ENCODE results near the gene NPLOC4.
A peak's percentile ranks its signal among the peaks of the same experiment; 100 is the strongest.

The NPLOC4 gene

DNA sequence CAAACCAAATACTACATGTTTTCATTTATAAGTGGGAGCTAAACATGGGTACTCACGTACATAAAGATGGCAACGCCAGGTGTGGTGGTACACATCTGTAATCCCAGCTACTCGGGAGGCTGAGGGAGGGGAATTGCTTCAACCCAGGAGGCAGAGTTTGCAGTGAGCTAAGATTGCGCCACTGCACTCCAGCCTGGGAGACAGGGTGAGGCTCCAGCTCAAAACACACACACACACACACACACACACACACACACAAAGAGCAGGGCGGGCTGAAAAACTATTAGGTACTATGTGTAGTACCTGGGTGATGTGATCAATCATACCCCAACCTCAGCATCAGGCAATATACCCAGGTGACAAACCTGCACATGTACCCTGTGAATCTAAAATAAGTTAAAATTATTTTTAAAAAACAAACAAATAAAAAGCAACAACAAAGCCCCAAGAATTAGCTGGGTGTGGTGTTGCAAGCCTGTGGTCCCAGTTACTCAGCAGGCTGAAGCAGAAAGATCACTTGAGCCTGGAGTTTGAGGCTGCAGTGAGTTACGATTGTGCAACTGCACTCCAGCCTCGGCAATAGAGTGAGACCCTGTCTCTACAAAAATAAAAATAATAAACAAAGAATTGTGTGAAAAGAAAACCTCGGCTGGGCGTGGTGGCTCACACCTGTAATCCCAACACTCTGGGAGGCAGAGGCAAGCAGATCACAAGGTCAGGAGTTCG lies 72.9 kb downstream of the NPLOC4 start:
- peak; percentile 50 for DNase-seq

DNA sequence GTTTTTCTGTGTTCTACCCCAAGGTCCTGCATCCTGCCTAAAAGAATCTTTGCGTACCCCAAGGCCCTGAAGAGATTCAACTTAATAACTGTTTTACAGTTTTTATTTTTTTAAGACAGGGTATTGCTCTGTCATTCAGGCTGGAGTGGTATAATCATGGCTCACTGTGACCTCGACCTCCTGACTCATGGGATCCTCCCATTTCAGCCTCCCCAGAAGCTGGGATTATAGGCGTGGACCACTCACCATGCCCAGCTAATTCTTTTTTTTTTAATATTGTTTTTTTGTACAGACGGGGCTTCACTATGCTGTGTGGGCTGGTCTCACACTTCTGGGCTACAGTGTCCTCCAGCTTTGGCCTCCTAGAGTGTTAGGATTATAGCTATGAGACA lies 75.4 kb downstream of the NPLOC4 start:
- DNase-seq = no peak

DNA sequence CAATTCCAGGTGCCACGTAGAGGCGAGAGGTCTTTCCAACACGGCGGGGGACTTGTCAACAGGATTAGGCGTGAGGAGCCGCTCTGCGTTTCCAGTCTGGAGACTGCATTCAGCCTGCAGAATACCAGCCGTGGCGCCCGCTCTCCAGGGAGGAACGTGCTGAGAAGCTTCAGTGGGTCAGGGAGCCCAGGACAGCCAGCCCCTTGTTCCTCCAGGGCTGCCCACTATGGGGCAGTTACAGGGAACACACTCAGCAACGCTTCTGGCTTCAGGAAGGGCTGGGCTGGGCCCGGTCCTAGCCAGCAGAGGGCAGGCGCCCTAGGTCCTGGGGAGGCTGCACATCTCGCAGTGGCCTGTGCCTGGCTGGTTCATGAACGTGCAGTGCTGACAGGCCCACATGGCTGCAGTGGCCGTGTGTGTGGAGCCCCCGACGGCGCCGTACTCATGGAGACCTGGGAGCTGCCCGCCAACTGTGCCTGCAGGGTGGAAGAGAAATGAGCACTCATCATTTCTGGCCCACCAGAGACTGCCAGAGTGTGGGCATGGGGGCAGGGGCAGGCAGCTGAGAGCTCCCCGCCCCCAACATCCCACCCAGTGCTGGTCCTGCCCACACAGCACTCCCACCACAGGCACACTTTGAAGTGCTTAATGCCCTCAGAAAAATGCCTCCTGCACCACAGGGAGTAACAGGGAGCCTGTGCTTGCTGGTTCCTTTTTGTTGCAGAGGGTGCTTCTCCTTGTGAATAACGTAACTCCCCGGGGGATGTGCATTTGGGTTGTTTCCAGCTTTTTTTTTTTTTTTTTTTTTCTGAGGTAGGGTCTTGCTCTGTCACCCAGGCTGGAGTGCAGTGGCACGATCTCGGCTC lies 77.7 kb downstream of the NPLOC4 start:
- DNase-seq = peak; percentile 32

DNA sequence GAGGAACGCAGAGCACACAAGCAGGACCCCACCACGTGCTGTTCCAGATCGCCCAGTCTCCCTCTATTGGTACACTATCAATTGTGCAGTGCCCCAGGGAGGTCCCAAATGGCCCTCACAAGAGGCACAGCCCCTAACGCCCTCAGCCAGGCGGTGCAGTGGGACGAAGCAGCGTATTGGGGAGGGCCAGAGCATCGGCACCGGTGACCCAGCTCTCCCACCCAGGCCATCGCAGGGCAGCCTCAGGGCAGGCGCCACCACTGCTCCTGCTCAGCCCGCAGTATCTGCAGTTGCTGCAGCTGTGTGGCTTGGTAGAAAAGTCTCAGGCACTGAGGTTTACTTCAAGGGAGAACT lies 78.8 kb downstream of the NPLOC4 start:
- no peak for DNase-seq

DNA sequence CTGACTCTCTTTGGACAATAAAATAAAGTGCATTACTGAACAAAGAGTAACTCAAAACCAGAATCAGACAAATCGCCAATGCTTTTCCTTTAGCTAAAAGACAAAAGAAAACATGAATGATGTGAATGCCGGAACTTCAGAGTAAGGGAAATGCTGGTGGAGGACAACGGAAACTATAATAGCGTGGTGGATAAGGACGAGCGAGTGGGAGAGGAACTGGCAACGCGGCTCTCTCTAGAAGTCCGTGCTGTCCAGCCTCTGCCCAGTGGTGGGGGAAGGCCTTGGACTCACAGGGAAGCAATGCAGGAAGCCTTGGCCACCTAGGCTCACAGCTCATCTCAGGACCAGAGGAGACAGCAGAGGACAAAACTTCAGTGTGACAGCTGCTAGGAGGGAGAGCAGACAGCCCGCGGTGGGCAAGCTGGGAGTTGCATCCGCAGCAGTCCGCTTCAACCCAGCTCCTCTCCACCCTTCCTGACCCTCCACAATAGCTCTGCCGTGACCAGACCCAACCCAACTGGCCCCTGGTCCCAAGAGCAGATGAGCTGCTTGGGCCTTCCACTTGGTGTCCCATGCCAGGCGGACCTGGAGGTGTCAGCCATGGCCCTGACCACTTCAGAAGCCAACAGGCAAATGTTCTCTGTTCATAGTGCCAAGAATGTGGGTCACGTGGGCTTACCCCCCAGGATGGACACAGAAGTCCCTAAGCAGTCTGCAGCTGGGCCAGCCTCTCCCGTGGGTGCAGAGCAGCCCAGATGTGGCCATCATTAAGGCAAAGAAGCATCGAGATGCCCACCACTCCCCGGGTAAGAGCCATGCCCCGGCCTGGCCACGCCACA lies 79.4 kb downstream of the NPLOC4 start:
- DNase-seq = no peak

DNA sequence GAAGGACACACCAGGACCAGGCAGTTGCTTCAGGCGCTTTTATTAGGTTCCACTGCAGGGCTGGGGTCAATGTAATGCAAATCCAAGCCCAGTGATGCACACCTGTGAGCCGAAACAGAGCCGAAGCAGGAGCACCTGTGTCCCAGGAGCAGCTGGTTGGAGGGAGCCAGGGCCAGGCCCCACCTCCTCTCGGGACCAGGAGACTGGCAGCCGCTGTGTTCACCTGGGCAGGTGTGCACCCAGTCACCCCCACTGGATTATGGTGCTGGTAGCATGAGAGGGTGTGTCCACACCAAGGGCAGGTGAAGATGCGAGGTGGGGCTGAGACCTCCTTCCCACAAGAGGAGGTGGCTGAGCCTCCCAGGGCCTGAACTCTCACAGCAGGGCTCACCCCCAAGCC lies 80.0 kb downstream of the NPLOC4 start:
- DNase-seq = no peak

DNA sequence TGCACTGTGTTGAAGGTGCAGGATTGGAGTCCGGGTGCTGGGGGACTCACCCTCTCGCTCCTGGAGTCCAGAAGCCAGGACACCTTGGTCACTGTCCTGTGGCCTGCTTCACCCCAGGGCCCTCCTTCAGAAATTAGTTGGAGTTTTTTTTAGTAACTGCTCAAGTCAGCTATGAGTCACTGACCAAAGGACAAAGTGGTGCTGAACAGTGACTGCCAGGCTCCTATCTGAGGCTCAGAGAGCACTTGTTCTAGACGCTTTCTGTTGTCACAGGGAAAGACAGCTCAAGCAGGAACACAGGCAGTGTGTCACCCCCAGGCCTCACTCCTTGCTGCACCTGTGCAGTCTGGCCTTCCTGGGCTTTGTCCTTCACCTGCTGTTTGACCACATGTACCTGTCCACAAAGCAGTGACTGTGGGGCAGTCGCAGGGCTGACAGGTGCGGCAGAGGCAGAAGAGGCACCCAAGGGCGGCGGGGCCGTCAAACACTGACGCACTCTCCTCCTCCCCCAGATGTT lies 80.7 kb downstream of the NPLOC4 start:
- DNase-seq = no peak

DNA sequence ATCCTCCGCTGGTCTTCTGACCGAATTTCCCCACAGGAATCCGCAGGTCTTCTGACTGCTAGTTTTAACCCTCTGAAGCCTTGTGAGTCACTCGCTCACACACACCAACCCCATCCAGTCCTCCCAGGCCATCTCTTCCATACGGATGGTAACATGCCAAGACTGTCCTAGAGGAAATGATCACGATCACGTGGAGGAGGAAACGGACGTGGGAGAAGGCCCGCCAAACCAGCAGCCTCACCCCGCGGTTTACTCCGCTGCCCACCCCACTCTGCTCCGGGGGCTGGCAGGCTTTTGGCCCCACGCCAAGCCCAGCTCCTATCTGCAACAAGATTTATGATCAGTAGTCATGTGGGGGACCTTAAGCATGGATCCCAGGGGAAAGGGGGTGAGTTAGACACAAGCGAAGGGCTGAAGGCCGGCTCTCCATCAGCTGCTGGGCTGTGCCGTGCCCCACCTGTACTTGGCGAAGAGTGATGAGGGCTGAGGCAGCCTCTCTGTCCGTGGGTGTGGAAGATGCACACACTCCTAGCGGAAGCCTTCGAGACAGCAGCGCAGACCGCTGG lies 83.2 kb downstream of the NPLOC4 start:
- peak; percentile 98 for DNase-seq

DNA sequence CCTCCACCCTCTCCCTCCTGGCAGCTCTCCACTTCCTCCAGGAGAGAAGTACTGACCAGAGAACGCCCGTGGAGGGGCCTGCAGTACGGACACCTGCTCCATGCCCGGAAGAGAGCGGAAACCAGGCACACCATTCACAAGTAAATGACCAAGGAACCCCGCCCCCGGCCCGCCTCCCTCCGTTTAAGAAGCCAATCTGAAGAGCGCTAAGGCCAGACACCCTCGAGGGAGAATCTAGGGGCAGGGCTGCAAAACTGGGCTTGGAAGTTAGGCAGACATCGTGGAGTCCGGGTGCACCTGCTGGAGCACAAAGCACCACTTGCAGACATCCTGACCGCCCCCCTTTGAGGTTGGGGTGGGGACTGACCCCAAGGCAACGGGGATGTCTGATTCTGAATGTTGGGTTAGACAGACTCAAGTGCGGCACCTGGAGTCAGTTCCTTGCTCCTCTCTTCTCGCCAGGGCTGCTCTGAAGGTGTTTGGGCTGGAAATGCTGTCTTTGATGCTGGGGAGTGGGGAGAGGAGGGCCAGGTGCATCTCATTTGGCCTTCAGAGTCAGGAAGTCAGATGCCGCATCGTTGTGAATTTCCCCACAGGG lies 83.8 kb downstream of the NPLOC4 start:
- peak; percentile 77 for DNase-seq

DNA sequence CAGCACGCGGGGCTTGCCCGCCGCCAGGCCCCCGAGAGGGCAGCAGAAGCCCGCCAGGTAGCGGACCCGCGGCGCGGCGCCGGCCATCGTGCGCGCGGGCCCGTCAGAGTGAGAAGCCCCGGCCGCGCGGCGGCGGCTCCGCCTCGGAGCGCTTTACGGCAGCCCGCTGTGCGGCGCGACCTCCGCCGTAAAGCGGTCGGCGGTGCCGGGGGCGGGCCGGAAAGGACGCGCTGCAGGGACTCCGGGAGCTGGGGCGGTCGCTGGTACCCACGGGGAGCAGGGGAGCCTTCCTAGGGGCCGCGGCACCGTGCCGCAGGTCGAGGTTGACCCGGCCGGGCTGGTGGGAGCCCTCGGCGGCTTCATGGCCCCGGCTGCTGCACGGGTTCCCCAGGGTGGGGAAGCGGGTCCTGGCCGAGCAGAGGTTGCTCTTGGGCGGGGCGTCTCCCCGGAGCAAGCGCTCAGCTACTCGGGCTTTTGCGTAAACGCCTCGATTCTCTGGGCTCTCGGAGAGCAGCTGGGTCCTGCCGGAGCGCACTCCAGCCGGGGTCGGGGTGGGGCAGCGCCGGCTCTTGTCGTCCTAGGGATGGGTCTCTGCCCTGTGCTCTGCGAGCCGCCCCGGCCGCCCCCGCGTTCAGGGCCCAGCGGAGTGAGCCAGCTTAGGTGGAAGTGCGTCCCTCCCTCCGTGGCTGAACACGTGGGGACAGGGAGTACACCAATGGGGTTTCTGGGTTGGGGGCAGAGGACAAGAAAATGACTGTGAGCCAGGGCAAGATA lies 84.5 kb downstream of the NPLOC4 start, which contains the start of gene FAAP100:
FAAP100 (minus strand) TSS at position 110 of the 774 bp plus-strand sequence; CDS start at position 87, 23 bp downstream.
- DNase-seq = peak; percentile 71

DNA sequence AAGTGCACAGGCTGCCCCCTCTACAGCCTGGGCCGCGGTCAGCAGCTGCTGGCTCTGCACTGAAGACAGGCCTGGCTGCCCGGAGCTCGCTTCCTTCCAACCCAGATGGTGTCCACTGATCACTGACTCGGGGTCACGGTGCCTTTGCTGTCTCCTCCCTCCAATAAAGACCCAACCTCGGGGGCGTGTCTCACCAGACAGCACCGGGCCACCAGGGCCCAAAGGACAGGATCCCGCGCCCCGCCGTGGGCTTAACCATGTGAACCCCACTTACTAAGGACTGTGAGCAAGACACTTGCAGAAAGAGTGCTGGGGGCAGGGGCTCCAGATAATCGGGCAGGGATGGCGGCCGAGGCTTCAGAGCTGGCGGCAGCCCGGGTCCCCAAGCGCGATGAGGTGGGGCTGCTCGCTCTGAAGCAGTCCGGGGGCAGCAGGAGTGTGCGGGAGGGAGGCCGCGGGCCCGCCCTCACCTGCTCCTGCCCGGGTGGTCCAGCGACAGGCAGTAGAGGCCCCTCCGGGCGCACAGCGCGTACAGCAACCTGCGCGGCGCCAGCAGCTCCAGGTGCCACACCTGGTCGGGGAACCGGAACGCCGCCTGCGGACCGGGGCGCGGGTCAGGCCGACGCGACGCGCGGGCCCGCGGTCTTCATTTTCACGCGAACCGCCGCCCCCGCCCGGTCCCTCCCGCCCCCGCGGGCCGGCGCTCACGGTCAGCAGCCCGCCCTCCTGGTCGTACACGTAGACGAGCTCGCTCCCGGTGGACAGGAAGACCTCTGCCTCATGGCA lies 85.3 kb downstream of the NPLOC4 start:
- no peak for DNase-seq

DNA sequence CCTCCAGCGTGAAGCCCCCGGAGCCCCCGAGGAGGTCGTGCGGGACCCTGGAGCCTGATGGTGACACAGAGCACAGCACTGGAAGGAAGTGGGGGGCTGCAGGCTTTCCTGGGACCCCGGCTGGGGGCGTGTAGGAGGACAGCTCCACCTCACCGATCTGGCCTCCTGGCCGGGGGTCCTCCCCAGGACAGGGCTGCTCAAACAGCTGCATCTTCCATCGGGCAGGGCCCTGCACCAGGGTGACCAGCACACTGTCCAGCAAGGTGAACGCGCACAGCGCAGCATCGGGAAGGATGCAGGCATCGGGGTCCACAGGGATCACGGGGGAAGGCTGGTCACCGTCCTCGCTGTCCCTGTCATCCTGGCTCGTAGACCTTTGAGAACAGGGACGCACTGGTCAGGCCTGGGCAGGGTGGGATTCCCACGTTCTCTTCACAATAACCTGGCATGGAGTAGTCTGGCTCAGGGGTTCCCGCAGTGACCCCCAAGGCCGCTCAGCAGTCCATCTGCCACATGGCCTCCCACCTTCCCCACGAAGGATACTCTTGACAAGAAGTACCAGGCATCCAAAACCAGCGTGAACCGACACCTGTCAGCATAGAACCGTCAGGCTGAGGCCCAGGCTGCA lies 86.0 kb downstream of the NPLOC4 start:
- DNase-seq = no peak

DNA sequence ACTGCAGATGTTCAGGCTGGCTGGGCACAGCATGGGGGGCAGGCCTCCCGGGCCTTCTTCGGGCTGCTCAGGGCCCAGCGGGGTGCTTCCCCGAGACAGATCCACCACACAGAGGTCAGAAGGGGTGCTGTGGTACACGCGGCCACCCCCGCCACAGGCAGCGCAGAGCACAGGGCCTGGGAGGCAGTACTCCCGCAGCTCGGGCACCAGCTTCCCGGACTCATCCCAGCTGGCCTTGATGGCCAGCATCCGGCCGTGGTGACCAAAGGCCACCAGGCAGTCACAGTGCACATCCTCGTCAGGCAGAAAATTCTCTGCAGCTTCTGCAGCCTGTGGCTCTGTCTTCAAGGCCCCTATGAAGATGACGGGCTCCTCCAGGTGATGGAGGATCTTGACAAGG lies 86.6 kb downstream of the NPLOC4 start:
- no peak for DNase-seq

DNA sequence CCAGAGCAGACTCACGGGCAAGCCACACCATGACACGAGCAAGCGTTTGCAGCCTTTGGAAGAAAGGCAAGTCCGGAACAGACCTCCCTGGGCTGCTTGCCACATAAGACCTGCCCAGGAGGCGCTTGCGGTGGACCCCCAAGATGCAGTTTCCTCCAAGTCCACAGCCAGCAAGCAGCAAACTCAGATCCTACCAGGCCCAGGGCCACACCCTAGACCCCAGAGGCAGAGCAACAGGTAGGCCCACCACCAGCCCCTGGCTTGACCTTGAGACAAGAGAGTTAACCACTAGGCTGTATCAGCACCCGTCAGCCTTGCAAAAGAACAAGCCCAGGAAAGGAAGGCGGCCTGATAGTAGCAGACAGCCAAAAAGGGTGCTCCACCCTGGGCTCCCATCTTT lies 87.1 kb downstream of the NPLOC4 start:
- DNase-seq = no peak

DNA sequence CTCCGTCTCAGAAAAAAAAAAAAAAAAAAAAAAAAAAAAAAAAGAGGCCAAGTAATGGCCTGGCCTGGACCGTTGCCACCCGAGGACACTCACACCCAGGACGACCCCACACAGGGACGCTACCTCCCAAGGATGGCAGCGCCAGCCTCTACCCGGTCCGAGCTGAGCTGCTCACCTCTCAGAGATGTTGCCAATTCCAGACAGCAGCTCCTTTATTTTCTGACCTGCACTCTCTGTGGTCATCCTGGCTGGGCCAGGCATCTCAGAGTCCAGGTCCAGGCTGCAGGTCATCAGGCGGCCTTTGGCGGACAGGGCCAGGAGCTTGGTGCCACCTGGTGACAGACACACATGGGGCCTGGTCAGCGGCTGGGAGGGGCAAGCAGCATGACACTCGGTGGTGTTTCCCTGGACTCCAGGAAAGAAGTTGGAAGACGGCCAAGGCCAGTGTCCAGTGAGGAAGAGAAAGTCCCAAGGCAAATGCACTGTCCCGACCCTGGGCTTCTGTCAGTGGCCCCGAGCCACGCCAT lies 87.8 kb downstream of the NPLOC4 start:
- DNase-seq = no peak

DNA sequence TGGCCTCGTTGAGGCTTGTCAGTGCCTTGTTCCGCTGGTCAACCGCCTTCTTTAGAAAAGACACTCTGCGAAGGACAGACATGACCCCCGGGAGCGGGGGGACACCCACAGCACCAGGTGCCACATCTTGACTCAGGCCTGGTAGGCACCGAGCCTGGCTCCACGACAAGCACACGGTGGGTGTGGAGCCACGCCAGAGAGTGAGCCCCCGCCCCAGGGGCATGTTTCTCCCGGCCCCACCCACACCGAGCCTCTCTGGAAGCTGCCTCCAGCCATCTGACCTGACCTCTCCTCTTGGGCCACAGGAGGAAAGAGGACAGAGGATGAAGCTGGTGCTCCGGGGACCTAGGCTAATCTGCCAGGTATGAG lies 89.3 kb downstream of the NPLOC4 start:
- no peak for DNase-seq

DNA sequence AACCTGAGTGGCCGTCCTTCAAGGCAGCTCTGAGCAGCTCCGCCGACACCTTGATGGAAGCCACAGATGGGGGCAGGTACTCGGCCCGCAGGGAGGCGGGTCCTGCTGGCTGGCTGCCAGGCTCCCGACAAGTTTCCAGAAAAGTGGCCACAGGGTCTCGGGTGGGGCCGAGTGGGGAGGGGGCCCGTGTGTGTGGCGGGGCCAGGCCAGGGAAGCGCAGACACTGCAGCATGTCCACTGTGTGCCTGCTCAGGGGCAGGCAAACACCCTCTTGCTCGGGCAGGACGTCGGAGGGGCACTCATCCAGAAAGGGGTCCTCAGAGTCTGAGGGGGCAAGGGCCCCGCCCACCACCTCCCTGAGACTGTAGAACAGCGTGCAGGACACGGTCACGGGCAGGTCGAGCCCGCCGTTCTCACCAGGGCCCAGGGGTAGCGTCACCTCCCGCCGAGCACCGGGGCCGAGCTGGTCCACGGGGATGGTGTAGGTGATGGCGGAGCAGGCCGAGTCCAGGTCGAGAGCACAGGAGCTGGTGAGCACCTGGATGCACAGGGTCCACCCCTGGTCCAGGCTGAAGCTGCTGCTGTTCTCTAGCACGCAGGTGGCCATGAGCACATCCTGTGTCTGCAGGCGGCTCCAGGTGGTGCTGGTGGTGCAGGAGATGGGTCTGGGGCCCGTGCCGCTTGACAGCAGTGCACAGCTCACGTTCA lies 89.9 kb downstream of the NPLOC4 start:
- no peak for DNase-seq

DNA sequence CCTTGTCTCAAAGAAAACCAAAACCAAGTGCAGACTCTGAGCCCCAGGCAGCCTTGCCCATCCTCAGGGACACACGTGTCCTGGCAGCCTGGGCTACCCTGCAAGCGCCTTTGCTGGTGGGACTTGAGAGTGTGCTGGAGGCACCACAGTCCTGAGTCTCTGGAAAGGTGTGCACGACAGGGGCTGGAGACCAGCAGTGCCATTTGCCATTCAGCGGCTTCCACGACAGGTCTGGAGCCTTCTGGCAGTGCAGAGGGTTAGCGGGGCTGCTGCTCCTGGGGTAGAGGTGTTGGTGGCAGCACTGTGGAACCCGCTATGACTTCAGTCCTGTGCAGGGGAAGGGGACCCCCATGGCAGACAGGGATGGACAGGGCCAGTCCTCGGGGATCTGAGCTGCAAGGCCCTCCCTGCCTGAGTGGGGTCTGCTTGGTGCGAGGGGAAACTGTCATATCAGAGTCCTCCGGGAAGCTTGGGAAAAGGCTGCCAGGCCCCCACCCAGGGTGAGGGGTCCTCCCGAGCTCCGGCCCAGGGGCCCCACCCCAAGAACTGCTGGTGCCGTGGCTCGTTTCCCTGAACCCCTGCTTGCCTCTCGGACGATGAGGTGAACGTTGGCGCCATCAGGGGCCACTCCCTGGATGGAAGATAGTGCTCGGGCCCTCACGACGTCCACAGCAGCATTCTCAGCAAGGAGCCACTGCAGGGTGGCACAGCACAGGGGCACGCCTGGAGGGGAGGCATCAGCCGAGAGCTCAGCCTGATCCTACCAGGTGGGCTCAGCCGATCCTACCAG lies 91.6 kb downstream of the NPLOC4 start:
- no peak for DNase-seq

Measured in fibroblast of upper back skin (primary cell).